GM12878 (cell line): Measurements from ENCODE around the gene LPIN3.

Experiments used
- EED ChIP-seq: sonication (generic); IDR thresholded peaks from 2 replicates; pipeline ENCODE4 v1.6.1; 2016; ENCODE audit warnings: antibody characterized with exemption, low read depth
- JUNB ChIP-seq: IDR thresholded peaks from 2 replicates; pipeline ENCODE4 v1.6.1; 2016; ENCODE audit warnings: antibody characterized with exemption, mild to moderate bottlenecking
- USF1 ChIP-seq: IDR thresholded peaks from 2 replicates; pipeline ENCODE4 v1.6.1; 2011; ENCODE audit warnings: borderline replicate concordance, low read depth, mild to moderate bottlenecking, moderate library complexity, mixed read lengths, low read length; ENCODE audit not compliant: insufficient read depth; ENCODE audit errors: extremely low read length

DNA sequence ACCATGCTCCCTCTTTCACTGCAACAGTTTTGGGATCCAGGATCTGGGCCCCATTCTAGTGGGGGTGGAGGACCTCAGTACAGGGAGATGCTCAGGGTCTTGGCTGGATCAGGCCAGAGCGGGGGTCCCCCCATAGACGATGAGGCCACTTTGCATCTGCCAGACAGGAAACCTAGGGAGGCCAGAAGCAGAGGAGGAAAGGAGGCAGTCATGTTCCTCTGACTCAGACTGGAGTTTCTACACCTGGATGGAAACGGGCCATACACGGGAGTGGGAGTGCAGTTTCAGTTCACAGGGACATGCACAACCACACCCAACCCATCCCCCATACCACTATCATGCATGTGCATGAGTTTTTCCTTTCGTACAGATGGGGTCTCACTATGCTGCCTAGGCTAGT is 29.6 kb downstream of the LPIN3 start:
- no peak for TF ChIP-seq USF1
- TF ChIP-seq JUNB = no peak
- TF ChIP-seq EED = no peak
